VCaP (cell line): Measurements from ENCODE around the gene METRN.

ENCODE experiments used
- H3K27ac ChIP-seq: fragments of 450-650 bp; 2 replicates; pipeline ENCODE4 v1.5.1; 2017
- TF ChIP-seq, protein P1 (sequence below): fragments of 450-650 bp; conservative IDR thresholded peaks from 2 replicates; pipeline ENCODE4 v1.5.1; 2017; ENCODE audit warnings: mild to moderate bottlenecking, moderate library complexity

Gene METRN

DNA sequence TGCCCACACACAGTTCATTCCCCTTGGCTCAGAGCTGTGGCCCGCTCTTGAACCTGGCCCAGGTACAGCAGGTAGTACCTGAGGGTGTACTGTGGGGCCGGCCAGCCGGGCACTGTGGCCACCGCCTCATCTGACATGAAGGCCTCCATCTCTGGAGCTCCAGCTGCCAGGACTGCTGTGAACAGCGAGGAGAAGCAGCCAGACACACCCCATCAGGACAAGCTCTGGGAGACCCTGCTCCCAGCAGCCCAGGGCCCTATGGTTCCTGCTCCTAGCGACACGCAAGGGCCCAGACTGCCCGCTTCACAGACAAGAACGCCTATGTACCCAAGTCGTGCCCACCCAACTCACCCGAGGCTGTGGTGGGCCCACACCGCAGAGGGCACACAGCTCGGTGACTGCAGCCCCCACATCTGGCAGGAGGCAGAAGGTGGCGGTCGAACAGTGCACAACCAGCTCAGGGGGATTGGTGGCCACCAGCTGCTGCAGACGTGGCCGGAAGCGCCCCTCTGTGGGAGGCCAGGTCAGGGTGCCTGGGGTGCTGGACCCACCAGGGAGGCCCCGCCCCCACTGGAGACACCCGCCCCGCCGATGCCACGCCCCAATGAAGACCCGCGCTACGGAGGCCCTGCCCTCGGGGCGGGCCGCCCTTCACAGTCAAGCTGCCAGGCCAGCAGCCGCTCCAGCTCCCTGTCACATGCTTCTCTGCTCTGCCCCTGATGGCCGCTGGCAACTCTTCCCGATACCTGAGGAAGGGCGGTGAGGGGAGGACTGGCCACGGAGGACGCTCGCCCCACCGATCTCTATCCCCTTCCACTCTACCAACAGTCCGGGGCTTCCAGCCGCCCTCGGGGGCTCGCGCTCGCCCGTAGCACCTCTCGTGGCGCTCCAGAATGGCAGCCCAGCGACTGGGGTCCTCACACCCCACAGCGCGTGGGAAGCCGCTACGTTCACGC, 35.8 kb upstream of the METRN start:
- TF ChIP-seq, protein P1, sequence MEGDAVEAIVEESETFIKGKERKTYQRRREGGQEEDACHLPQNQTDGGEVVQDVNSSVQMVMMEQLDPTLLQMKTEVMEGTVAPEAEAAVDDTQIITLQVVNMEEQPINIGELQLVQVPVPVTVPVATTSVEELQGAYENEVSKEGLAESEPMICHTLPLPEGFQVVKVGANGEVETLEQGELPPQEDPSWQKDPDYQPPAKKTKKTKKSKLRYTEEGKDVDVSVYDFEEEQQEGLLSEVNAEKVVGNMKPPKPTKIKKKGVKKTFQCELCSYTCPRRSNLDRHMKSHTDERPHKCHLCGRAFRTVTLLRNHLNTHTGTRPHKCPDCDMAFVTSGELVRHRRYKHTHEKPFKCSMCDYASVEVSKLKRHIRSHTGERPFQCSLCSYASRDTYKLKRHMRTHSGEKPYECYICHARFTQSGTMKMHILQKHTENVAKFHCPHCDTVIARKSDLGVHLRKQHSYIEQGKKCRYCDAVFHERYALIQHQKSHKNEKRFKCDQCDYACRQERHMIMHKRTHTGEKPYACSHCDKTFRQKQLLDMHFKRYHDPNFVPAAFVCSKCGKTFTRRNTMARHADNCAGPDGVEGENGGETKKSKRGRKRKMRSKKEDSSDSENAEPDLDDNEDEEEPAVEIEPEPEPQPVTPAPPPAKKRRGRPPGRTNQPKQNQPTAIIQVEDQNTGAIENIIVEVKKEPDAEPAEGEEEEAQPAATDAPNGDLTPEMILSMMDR: no peak
- peak overlapping the region; percentile 91 for H3K27ac ChIP-seq

DNA sequence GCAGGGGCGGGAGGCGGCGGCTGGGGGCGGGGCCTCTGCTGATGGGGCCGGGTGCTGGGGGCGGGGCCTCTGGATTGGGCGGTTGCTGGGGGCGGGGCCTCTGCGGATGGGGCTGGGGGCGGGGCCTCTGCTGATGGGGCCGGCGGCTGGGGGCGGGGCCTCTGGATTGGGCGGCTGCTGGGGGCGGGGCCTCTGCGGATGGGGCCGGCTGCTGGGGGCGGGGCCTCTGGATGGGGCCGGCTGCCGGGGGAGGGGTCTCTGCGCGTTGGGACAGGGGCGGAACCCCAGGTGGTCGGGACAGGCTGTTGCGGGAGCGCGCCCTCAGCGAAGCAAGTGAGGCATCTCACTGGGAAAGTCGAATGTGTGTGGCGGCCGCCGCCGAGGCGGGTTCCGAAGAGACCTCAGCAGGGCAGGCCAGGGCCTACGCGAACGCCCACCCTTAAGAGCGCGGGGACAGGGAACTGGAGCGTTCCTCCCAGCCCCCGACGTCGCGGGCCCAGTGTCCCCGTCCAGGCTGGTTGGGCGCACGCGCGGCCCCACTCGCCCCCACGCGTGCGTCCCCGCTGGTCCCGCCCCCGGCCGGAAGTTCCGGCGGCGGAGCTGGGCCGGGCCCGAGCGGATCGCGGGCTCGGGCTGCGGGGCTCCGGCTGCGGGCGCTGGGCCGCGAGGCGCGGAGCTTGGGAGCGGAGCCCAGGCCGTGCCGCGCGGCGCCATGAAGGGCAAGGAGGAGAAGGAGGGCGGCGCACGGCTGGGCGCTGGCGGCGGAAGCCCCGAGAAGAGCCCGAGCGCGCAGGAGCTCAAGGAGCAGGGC, 34.9 kb upstream of the METRN start, which contains the start of gene STUB1:
STUB1 (plus strand) TSS at position 597 of the 811 bp plus-strand sequence; CDS start at position 713, 116 bp downstream.
- TF ChIP-seq, protein P1: no peak
- H3K27ac ChIP-seq: peak within 1 kb of the TSS; percentile 91

DNA sequence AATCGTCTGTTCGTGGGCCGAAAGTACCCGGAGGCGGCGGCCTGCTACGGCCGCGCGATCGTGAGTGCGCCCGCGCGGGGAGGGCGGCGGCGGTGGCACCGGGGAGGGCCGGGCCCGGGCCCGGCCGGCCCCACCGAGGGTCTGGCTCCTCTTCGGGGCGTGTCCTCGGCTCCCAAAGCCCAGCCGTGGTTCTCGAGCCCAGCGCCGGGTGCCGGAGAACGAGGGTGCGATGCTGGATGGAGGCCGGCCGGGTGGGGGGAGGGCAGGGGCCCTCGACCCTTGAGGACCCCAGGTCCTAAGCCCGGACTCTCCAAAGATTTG, 34.3 kb upstream of the METRN start:
- peak overlapping the region; percentile 91 for H3K27ac ChIP-seq
- TF ChIP-seq, protein P1: no peak

DNA sequence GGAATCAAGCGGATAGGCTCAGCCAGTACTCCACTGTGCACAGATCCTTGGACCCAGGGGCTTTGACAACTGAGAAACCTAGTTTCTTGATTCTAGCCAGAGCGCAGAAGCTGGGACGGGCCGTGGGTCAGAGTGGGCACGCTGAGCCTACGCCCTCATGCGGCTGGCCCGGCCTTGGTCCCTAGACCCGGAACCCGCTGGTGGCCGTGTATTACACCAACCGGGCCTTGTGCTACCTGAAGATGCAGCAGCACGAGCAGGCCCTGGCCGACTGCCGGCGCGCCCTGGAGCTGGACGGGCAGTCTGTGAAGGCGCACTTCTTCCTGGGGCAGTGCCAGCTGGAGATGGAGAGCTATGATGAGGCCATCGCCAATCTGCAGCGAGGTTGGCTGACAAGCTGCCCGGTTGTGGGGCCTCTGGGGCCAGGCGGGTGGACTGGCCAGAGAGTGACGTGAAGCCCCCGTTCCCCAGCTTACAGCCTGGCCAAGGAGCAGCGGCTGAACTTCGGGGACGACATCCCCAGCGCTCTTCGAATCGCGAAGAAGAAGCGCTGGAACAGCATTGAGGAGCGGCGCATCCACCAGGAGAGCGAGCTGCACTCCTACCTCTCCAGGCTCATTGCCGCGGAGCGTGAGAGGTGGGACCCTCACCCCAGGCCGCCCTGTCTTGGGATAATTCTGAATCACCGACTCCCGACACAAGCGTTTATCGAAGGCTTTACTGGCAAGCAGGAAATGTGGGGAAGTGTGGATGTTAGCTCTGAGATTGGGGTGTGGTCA, 33.8 kb upstream of the METRN start:
- peak overlapping the region; percentile 91 for H3K27ac ChIP-seq
- TF ChIP-seq, protein P1: no peak

DNA sequence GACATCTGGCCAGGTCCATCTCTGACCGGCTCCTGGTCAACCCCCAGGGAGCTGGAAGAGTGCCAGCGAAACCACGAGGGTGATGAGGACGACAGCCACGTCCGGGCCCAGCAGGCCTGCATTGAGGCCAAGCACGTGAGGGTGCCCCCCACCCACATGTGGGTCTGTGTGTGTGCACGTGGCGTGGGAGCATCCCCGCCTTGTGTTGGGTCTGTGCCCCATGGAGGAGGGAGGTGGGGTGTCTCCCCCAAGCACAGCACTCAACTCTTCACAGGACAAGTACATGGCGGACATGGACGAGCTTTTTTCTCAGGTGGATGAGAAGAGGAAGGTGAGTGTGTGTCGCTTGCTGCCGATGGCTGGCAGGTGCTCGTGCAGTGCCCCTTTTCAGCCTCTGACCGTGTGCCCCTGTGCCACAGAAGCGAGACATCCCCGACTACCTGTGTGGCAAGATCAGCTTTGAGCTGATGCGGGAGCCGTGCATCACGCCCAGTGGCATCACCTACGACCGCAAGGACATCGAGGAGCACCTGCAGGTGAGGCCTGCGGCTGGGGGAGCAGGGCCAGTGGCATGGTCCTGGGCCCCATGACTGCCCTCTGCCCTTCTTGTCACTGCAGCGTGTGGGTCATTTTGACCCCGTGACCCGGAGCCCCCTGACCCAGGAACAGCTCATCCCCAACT, 33.0 kb upstream of the METRN start:
- H3K27ac ChIP-seq: peak overlapping the region; percentile 91
- TF ChIP-seq, protein P1: no peak

DNA sequence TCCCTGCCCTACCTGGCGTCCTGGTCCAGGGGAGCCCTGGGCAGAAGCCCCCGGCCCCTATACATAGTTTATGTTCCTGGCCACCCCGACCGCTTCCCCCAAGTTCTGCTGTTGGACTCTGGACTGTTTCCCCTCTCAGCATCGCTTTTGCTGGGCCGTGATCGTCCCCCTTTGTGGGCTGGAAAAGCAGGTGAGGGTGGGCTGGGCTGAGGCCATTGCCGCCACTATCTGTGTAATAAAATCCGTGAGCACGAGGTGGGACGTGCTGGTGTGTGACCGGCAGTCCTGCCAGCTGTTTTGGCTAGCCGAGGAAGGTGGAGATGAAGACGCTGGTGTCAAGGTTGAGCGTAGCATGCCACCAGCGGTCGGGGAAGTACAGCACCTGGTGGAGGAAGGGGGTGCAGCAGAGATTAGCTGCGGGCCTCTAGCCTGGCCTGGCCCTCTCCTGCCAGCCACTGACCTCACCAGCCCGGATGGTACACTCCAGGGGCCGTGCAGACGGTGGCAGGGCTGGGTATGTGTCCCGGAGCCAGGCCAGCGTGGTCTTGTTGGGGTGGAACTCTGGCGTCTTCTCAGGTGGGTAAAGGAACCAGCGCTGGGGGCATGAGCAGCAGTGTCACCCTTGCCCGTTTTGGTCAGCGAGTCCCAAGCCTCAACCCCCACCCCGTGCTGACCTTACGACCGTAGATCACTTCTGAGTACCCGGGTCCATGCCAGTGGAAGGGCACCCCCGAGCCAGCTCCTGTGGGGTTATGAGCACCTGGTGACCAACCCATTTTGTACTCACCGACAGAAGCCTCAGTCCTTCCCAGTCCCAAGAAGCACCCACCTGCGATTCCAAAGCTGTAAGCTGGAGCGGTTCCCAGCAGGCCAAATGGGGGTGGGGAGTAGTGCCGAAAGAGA, 32.2 kb upstream of the METRN start:
- H3K27ac ChIP-seq: peak overlapping the region; percentile 91
- TF ChIP-seq, protein P1: no peak
